ENCODE results near the gene RPL29. TPM values are rescaled to one million over a fixed set of nuclear protein-coding genes. Genes with fewer than 3 reads are reported as not detected.

Gene RPL29
- total and polyA plus RNA-seq, 4 donors, result 617 to 2,218 (median 1,156) TPM

DNA sequence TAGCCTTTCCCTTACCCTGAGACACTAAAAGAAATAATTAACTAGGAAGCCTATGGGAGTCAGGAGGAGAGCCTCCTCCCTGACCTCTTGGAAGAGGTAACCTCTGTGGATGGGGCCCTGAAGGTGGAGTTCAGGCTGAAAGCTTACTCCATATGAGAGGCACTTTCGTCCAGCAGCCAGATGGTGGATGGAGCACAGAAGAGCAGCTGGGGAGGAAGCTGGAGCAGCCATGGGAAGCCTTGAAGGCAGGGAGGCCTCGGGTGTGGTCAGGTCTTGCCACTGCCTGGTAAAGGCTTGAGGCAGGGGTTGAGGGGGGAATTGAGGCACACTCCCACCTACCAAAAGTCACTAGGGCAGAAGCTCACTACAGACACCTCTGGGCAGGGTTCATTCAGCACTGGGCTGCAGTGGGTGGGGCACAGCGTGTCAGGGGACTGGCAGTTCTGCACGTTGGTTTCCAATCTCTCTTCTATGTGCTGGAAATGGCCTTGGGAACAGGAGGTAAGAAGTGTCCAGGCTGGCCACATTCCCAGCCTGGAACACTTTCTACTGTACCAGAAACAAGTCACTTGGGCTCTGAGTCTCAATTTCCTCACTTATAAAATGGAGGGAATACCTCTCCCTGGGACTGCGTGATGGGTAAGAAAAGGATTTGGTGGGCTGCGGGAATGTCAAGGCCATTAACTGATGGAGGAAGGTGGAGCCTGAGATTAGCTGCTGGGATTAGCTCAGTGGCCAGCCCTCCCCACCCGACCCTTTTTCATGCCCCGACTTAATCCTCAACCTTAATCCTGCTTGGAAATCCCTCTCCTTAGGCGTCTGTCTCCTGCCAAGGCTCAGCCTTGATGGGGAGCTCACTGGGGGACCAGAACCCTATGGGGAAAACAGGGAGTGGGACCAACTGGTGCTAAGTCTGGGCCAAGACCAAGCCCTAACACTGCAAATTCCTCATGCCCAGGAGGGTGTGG is 33.8 kb downstream of the RPL29 start:
- intact Hi-C loops (cut with DNase I), result no loop called here
- peaks cover 0 to 2% of the 10 kb centered on the region in 2 donors for H3K4me1 ChIP-seq (ENCODE audit: control insufficient read depth in 1 of 2, insufficient read depth in 2 of 2, low read length in 2 of 2)
- no peak for DNase-seq

DNA sequence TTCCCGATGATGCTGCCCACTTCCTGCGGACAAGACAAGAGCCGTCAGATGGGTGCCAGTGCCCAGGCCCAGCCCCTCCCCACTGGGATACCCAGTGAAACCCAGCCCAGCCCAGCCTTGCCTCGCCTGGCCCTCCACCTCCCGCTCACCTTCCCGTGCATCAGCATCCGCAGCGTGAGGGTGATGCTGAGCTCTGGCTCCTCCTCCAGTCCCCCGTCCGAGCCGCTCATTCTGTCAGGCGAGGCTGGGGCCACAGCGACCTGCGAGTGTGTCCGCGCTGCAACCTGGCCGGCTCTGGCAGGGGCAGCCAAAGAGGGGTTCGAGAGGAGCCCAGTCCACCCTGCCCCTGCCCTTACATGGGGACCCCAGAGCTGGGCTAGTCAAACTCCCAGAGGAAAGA is 34.7 kb downstream of the RPL29 start:
- H3K36me3 ChIP-seq (ENCODE audit: control insufficient read depth in 1 of 2, insufficient read depth in 2 of 2, low read length in 1 of 2), result no peaks in the 10 kb centered on the region
- H3K4me3 ChIP-seq (ENCODE audit: low read length in 2 of 2), result no peak overlapping the region
- intact Hi-C loops (cut with DNase I), result no loop called here
- ATAC-seq (ENCODE audit: low FRiP score) (no peak), DNase-seq (peak in 1 of 2 donors; percentile 59)
- WGBS, 2 donors, result 92 to 94% methylated on average over 18 of the region's 18 CpGs
- H3K27ac ChIP-seq (ENCODE audit: low read depth in 1 of 2, low read length in 2 of 2), result no peak overlapping the region
- H3K9me3 ChIP-seq (ENCODE audit: control insufficient read depth, low read length), result no peaks in the 10 kb centered on the region
- H3K4me1 ChIP-seq (ENCODE audit: control insufficient read depth in 1 of 2, insufficient read depth in 2 of 2, low read length in 2 of 2), result no peaks in the 10 kb centered on the region
- no peaks in the 10 kb centered on the region for H3K27me3 ChIP-seq (ENCODE audit: control insufficient read depth in 1 of 2, insufficient read depth in 2 of 2, low read length in 1 of 2)

More for the DNA sequence above, 33.8 kb downstream of the RPL29 start:
- Histone ChIP-seq H3K4me3 (ENCODE audit: low read length in 2 of 2) (no peak overlapping the region), H3K9me3 (ENCODE audit: control insufficient read depth, low read length) (no peaks in the 10 kb centered on the region), H3K36me3 (ENCODE audit: control insufficient read depth in 1 of 2, insufficient read depth in 2 of 2, low read length in 1 of 2) (no peaks in the 10 kb centered on the region), H3K27ac (ENCODE audit: low read depth in 1 of 2, low read length in 2 of 2) (no peak overlapping the region), H3K27me3 (ENCODE audit: control insufficient read depth in 1 of 2, insufficient read depth in 2 of 2, low read length in 1 of 2) (no peaks in the 10 kb centered on the region)
- no peak for ATAC-seq (ENCODE audit: low FRiP score)
- 68 to 69% methylated on average over 9 of the region's 9 CpGs for WGBS, 2 donors

DNA sequence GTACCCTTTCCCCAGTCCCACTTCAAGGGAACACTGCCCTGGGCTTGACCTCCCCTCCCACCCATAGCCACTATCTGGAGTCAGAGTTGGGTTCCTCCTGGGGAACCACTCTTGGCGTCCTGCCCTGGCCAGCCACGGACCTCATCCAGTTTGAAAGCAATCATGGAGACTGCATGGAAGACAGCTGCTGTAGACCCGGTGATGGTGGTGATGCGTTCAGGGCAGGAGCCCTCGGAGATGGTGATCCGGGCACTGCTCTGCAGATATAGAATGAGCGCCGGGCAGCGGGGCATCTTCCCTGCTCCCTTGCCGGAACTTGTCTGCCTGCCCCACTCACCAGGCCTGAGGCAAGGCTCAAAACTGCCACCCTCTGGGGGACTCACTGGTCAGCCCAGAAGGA is 35.3 kb downstream of the RPL29 start:
- DNase-seq (peak in 1 of 2 donors; percentile 70), ATAC-seq (ENCODE audit: low FRiP score) (no peak)
- intact Hi-C loops (cut with DNase I), result no loop called here
- Histone ChIP-seq H3K4me3 (ENCODE audit: low read length in 2 of 2) (no peak overlapping the region), H3K4me1 (ENCODE audit: control insufficient read depth in 1 of 2, insufficient read depth in 2 of 2, low read length in 2 of 2) (no peaks in the 10 kb centered on the region), H3K9me3 (ENCODE audit: control insufficient read depth, low read length) (no peaks in the 10 kb centered on the region), H3K27ac (ENCODE audit: low read depth in 1 of 2, low read length in 2 of 2) (no peak overlapping the region), H3K27me3 (ENCODE audit: control insufficient read depth in 1 of 2, insufficient read depth in 2 of 2, low read length in 1 of 2) (no peaks in the 10 kb centered on the region), H3K36me3 (ENCODE audit: control insufficient read depth in 1 of 2, insufficient read depth in 2 of 2, low read length in 1 of 2) (no peaks in the 10 kb centered on the region)
- WGBS, 2 donors, result 86% methylated on average over 10 of the region's 10 CpGs

DNA sequence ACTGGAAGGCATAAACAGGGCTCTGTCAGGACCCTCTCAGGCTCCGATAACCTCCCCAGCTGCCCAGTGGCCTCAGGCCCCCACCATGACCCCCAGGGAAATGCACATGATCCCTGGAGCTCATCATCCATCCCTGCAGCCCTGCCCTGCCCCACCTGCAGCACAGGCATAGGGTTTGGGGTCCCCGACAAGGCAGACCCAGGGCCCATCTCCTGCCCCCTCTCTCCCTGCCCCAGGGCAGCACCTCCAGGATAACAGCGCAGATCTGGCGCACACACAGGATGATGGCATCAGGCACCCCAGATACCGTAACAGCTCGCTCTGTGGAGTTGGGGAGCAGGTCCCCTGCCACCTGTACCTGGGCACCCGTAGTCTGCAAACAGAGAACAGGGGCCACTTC is 36.0 kb downstream of the RPL29 start:
- H3K27ac ChIP-seq (ENCODE audit: low read depth in 1 of 2, low read length in 2 of 2), result no peak overlapping the region
- ATAC-seq (ENCODE audit: low FRiP score) (no peak), DNase-seq (peak in 1 of 2 donors; percentile 66)
- intact Hi-C loops (cut with DNase I), result no loop called here
- 98 to 99% methylated on average over 7 of the region's 7 CpGs for WGBS, 2 donors
- H3K9me3 ChIP-seq (ENCODE audit: control insufficient read depth, low read length), result no peaks in the 10 kb centered on the region
- no peaks in the 10 kb centered on the region for H3K4me1 ChIP-seq (ENCODE audit: control insufficient read depth in 1 of 2, insufficient read depth in 2 of 2, low read length in 2 of 2)
- H3K4me3 ChIP-seq (ENCODE audit: low read length in 2 of 2), result no peak overlapping the region
- H3K27me3 ChIP-seq (ENCODE audit: control insufficient read depth in 1 of 2, insufficient read depth in 2 of 2, low read length in 1 of 2), result no peaks in the 10 kb centered on the region
- no peaks in the 10 kb centered on the region for H3K36me3 ChIP-seq (ENCODE audit: control insufficient read depth in 1 of 2, insufficient read depth in 2 of 2, low read length in 1 of 2)

DNA sequence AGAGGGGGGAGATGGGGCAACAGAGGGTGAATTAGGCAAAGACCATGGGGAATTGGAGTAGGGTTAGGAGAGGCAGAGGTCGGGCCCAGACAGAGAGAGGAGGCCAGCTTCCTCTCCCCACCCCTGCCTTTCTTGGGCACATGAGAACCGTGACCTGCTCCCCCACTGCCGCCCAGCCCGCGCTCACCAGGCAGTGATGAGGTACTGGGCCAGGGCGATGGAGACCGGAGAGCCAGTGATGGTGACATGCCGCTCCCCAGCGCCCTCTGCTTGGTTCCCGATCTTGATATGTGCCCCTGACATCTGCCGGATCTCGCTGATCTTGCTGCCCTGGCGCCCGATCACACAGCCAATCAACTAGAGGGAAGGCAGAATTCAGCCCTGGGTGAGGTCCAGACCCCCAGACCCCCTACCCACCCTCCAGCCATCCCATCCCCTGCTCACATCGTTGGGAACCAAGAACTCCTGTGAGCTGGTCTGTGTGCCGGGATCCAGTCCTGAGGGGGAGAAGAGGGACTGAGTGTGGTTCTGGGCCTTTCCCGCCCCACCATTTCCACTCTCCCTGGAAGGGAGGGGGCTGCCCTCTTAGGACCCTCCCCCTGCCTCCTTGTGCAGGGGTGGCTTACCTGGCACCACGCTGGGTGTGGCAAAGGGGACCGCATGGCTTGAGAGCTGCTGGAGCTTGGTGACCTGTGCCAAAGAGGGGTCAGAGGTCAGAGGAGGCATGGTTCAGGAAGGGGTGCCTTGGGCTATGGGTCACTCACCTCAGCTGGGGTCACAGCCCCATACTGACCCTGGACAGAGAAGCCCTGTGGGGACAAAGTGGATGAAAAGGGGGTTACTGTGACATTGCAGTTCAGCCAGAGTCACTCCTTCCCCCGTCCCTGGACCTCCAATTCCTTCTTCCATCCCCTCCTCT is 36.8 kb downstream of the RPL29 start:
- no peak overlapping the region for H3K4me3 ChIP-seq (ENCODE audit: low read length in 2 of 2)
- intact Hi-C loops (cut with DNase I), result no loop called here
- H3K36me3 ChIP-seq (ENCODE audit: control insufficient read depth in 1 of 2, insufficient read depth in 2 of 2, low read length in 1 of 2), result no peaks in the 10 kb centered on the region
- WGBS, 2 donors, result 96 to 97% methylated on average over 19 to 20 of the region's 20 CpGs
- DNase-seq, result peak in 1 of 2 donors; percentile 51
- no peak for ATAC-seq (ENCODE audit: low FRiP score)
- H3K4me1 ChIP-seq (ENCODE audit: control insufficient read depth in 1 of 2, insufficient read depth in 2 of 2, low read length in 2 of 2), result no peaks in the 10 kb centered on the region
- H3K27ac ChIP-seq (ENCODE audit: low read depth in 1 of 2, low read length in 2 of 2), result no peak overlapping the region
- H3K9me3 ChIP-seq (ENCODE audit: control insufficient read depth, low read length), result no peaks in the 10 kb centered on the region
- no peaks in the 10 kb centered on the region for H3K27me3 ChIP-seq (ENCODE audit: control insufficient read depth in 1 of 2, insufficient read depth in 2 of 2, low read length in 1 of 2)

DNA sequence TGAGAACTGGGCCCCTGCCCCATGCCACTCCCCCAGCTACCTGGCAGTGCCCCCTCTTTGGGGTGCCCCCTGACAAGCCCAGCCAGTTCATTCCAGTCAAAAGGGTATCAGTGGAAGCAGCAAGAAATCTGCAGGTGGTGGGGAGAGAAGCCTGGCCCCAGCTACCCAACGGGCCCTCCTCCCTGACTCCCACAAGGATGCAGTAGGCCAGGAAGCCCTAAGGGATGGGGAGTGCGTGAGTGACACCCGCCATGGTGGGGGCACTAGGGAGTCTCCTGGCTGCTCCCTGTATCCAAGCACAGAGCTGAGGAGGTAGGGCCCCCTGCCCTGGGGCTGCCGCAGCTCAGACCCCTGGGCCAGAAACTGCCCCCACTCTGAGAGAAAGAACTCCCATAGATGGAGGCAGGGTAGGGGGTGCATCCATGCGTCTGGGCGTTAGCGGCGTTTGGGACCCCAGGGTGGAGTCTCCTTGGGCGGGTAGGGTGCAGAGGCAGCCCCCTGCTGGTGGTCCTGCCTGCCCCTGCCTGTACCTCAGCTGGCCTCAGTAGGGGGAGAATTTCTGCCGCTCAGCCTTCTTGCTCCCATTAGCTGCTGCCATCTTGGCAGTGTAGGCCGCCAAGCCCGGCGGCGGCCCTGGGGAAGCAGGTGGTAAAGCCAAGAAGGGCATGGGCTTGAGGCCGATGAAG is 38.0 kb downstream of the RPL29 start:
- H3K4me3 ChIP-seq (ENCODE audit: low read length in 2 of 2), result no peak overlapping the region
- H3K9me3 ChIP-seq (ENCODE audit: control insufficient read depth, low read length), result no peaks in the 10 kb centered on the region
- no peaks in the 10 kb centered on the region for H3K27me3 ChIP-seq (ENCODE audit: control insufficient read depth in 1 of 2, insufficient read depth in 2 of 2, low read length in 1 of 2)
- 95% methylated on average over 15 of the region's 15 CpGs for WGBS, 2 donors
- H3K27ac ChIP-seq (ENCODE audit: low read depth in 1 of 2, low read length in 2 of 2), result no peak overlapping the region
- intact Hi-C loops (cut with DNase I), result no loop called here
- DNase-seq (no peak), ATAC-seq (ENCODE audit: low FRiP score) (no peak)
- no peaks in the 10 kb centered on the region for H3K36me3 ChIP-seq (ENCODE audit: control insufficient read depth in 1 of 2, insufficient read depth in 2 of 2, low read length in 1 of 2)
- H3K4me1 ChIP-seq (ENCODE audit: control insufficient read depth in 1 of 2, insufficient read depth in 2 of 2, low read length in 2 of 2), result no peaks in the 10 kb centered on the region

DNA sequence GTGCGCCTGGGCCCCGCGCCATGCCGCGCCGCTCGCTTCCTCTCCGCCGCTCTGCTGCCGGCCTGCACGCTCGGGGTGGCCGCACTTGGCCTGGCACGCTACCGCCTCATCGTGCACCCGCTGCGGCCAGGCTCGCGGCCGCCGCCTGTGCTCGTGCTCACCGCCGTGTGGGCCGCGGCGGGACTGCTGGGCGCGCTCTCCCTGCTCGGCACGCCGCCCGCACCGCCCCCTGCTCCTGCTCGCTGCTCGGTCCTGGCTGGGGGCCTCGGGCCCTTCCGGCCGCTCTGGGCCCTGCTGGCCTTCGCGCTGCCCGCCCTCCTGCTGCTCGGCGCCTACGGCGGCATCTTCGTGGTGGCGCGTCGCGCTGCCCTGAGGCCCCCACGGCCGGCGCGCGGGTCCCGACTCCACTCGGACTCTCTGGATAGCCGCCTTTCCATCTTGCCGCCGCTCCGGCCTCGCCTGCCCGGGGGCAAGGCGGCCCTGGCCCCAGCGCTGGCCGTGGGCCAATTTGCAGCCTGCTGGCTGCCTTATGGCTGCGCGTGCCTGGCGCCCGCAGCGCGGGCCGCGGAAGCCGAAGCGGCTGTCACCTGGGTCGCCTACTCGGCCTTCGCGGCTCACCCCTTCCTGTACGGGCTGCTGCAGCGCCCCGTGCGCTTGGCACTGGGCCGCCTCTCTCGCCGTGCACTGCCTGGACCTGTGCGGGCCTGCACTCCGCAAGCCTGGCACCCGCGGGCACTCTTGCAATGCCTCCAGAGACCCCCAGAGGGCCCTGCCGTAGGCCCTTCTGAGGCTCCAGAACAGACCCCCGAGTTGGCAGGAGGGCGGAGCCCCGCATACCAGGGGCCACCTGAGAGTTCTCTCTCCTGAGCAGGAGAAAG is 39.6 kb downstream of the RPL29 start:
- H3K36me3 ChIP-seq (ENCODE audit: control insufficient read depth in 1 of 2, insufficient read depth in 2 of 2, low read length in 1 of 2), result no peaks in the 10 kb centered on the region
- no peak overlapping the region for H3K4me3 ChIP-seq (ENCODE audit: low read length in 2 of 2)
- H3K9me3 ChIP-seq (ENCODE audit: control insufficient read depth, low read length), result no peaks in the 10 kb centered on the region
- peak overlapping the region in 1 of 2 donors; percentile 44 for H3K27ac ChIP-seq (ENCODE audit: low read depth in 1 of 2, low read length in 2 of 2)
- peak; percentile 76 to 87 for DNase-seq
- 3 to 4% methylated on average over 74 to 97 of the region's 97 CpGs for WGBS, 2 donors
- H3K27me3 ChIP-seq (ENCODE audit: control insufficient read depth in 1 of 2, insufficient read depth in 2 of 2, low read length in 1 of 2), result no peaks in the 10 kb centered on the region
- H3K4me1 ChIP-seq (ENCODE audit: control insufficient read depth in 1 of 2, insufficient read depth in 2 of 2, low read length in 2 of 2), result no peaks in the 10 kb centered on the region
- ATAC-seq (ENCODE audit: low FRiP score), result peak; percentile 86
- intact Hi-C loops (cut with DNase I), result no loop called here

Measured in aorta (tissue), 5 donors.